ENCODE data around the gene MKI67. TPM values are rescaled to one million over a fixed set of nuclear protein-coding genes. Genes with fewer than 3 reads are reported as not detected.

MKI67 gene
- polyA plus RNA-seq, 2 of the 4 experiments (the other 2 are of a cell fraction), result 33.8 to 51.7 TPM

- ChIA-PET CTCF (interaction anchor here (1.1 to 6.7 kb wide), 5 partner anchors 9 to 153 kb away, joined by 4 to 38 read pairs (median 5); partner anchors contain the start of gene PTPRE), POLR2A (no interaction called here)
- Histone ChIP-seq H3K9me3 (no peaks in the 10 kb centered on the region), H3K27ac (no peak overlapping the region), H3K4me1 (no peaks in the 10 kb centered on the region), H3K4me2 (no peak overlapping the region), H3K4me3 (no peak overlapping the region)
- WGBS (ENCODE audit: missing lambda C conversion rate), result 100% methylated on average over 1 of the region's 1 CpG
- ATAC-seq (no peak), DNase-seq (ENCODE audit: low read depth in 1 of 2, low spot score in 1 of 2) (no peak), FAIRE-seq (no peak)
- TF ChIP-seq KDM5A (IDR thresholded peaks at IDR 0.05) (no peak), CBX8 (IDR thresholded peaks at IDR 0.05) (no peak), HOXA7 (CRISPR knock-in tag; IDR thresholded peaks at IDR 0.05) (no peak), RARB (CRISPR knock-in tag; IDR thresholded peaks at IDR 0.05) (no peak), REST (IDR thresholded peaks at IDR 0.05) (no peak), SREBF2 (IDR thresholded peaks at IDR 0.05) (no peak), CTCF (IDR thresholded peaks at IDR 0.05) (no peak), SMC3 (IDR thresholded peaks at IDR 0.05) (no peak), CEBPB (IDR thresholded peaks at IDR 0.05) (no peak), HES2 (IDR thresholded peaks at IDR 0.05) (no peak), RNF2 (IDR thresholded peaks at IDR 0.05; ENCODE audit: borderline replicate concordance, low read depth) (no peak), ZC3H11A (IDR thresholded peaks at IDR 0.05) (no peak), ZNF302 (CRISPR knock-in tag; IDR thresholded peaks at IDR 0.05) (no peak), HEYL (CRISPR knock-in tag; IDR thresholded peaks at IDR 0.05) (no peak), HOXB13 (CRISPR knock-in tag; IDR thresholded peaks at IDR 0.05; ENCODE audit: low read depth) (no peak), HOXB5 (CRISPR knock-in tag; IDR thresholded peaks at IDR 0.05) (no peak), KDM1A (IDR thresholded peaks at IDR 0.05; ENCODE audit: low read depth) (no peak), FOXS1 (CRISPR knock-in tag; IDR thresholded peaks at IDR 0.05) (no peak)
Measured at GRCh38 chr10:128059982-128060293, 66.3 kb downstream of the MKI67 start.

GRCh38 chr10:128059266-128059981 lies 66.8 kb downstream of the MKI67 start:
- CTCF ChIA-PET, result interaction anchor here (0.8 to 6.7 kb wide), 7 partner anchors 10 to 343 kb away, joined by 3 to 38 read pairs (median 4); partner anchors contain the start of gene PTPRE
- no peak for FAIRE-seq

More at GRCh38 chr10:128059266-128059981, 66.8 kb downstream of the MKI67 start:
- Histone ChIP-seq H3K27ac (no peak overlapping the region), H3K9me3 (no peaks in the 10 kb centered on the region), H3K4me1 (no peaks in the 10 kb centered on the region), H3K4me3 (no peak overlapping the region), H3K4me2 (no peak overlapping the region)
- 40% methylated on average over 10 of the region's 15 CpGs for WGBS (ENCODE audit: missing lambda C conversion rate)
- POLR2A ChIA-PET, result no interaction called here
- no peak for DNase-seq (ENCODE audit: low read depth in 1 of 2, low spot score in 1 of 2)
- ATAC-seq, result no peak
- no peak for TF ChIP-seq ESRRA (IDR thresholded peaks at IDR 0.05; ENCODE audit: borderline replicate concordance, low read length)
- TF ChIP-seq HEYL (CRISPR knock-in tag; IDR thresholded peaks at IDR 0.05), result no peak
- no peak for TF ChIP-seq HES2 (IDR thresholded peaks at IDR 0.05)
- no peak for TF ChIP-seq ZSCAN20 (CRISPR knock-in tag; IDR thresholded peaks at IDR 0.05)
- TF ChIP-seq PBX3 (IDR thresholded peaks at IDR 0.05), result no peak
- TF ChIP-seq EHMT2 (IDR thresholded peaks at IDR 0.05; ENCODE audit: low read depth), result no peak
- no peak for TF ChIP-seq HMGXB4 (CRISPR knock-in tag; IDR thresholded peaks at IDR 0.05; ENCODE audit: borderline replicate concordance)
